ENCODE data around the gene VTI1A.

The VTI1A gene

GRCh38 chr10:112466802-112467201 lies 19.8 kb downstream of the VTI1A start:
- no peak overlapping the region for H2AFZ ChIP-seq (ENCODE audit: low read length)
- H3K27ac ChIP-seq (ENCODE audit: low read length): no peak overlapping the region
- no peaks in the 10 kb centered on the region for H3K36me3 ChIP-seq (replicated peaks; ENCODE audit: insufficient read depth, low read length)
- TF ChIP-seq CTCF (IDR thresholded peaks at IDR 0.05; ENCODE audit: low read length) (no peak), EZH2phosphoT487 (IDR thresholded peaks at IDR 0.05; ENCODE audit: low read length) (no peak), EZH2 (optimal IDR thresholded peaks at IDR 0.05; ENCODE audit: low read depth, low read length) (no peak)
- H3K9me3 ChIP-seq (replicated peaks; ENCODE audit: insufficient read depth, low read length): no peaks in the 10 kb centered on the region
- no peaks in the 10 kb centered on the region; the same call in 1 of the 2 replicates for H3K79me2 ChIP-seq (ENCODE audit: low read length)
- peaks cover 11% of the 10 kb centered on the region for H4K20me1 ChIP-seq (ENCODE audit: insufficient read depth, low read length)
- H3K4me2 ChIP-seq (ENCODE audit: low read depth, low read length): no peak overlapping the region
- DNase-seq: no peak
- H3K27me3 ChIP-seq (replicated peaks; ENCODE audit: insufficient read depth, low read length): no peaks in the 10 kb centered on the region
- H3K9me2 ChIP-seq (replicated peaks; ENCODE audit: insufficient read depth, low read length): no peaks in the 10 kb centered on the region
- H3K4me3 ChIP-seq (ENCODE audit: low read length): no peak overlapping the region
- H3K4me1 ChIP-seq (ENCODE audit: low read length): peaks cover 9% of the 10 kb centered on the region; the same call in 1 of the 2 replicates
- peaks cover 5% of the 10 kb centered on the region for H3F3A ChIP-seq (ENCODE audit: insufficient read depth, low read length)
- no peak overlapping the region for H3K9ac ChIP-seq (ENCODE audit: low read length)

- no peaks in the 10 kb centered on the region for H3K36me3 ChIP-seq (replicated peaks; ENCODE audit: insufficient read depth, low read length)
- no peak overlapping the region for H3K27ac ChIP-seq (ENCODE audit: low read length)
- no peak overlapping the region for H3K4me2 ChIP-seq (ENCODE audit: low read depth, low read length)
- no peak overlapping the region for H2AFZ ChIP-seq (ENCODE audit: low read length)
- peaks cover 5% of the 10 kb centered on the region for H3F3A ChIP-seq (ENCODE audit: insufficient read depth, low read length)
- H3K79me2 ChIP-seq (ENCODE audit: low read length): peaks cover 7% of the 10 kb centered on the region; the same call in 1 of the 2 replicates
- no peak for DNase-seq
- no peaks in the 10 kb centered on the region for H3K9me3 ChIP-seq (replicated peaks; ENCODE audit: insufficient read depth, low read length)
- no peaks in the 10 kb centered on the region for H3K27me3 ChIP-seq (replicated peaks; ENCODE audit: insufficient read depth, low read length)
- TF ChIP-seq EZH2 (optimal IDR thresholded peaks at IDR 0.05; ENCODE audit: low read depth, low read length): no peak
- no peak for TF ChIP-seq CTCF (IDR thresholded peaks at IDR 0.05; ENCODE audit: low read length)
- TF ChIP-seq EZH2phosphoT487 (IDR thresholded peaks at IDR 0.05; ENCODE audit: low read length): no peak
- no peak overlapping the region for H3K9ac ChIP-seq (ENCODE audit: low read length)
- no peak overlapping the region for H3K4me3 ChIP-seq (ENCODE audit: low read length)
- H3K4me1 ChIP-seq (ENCODE audit: low read length): peaks cover 9% of the 10 kb centered on the region; the same call in 1 of the 2 replicates
- H4K20me1 ChIP-seq (ENCODE audit: insufficient read depth, low read length): peaks cover 17% of the 10 kb centered on the region
- no peaks in the 10 kb centered on the region for H3K9me2 ChIP-seq (replicated peaks; ENCODE audit: insufficient read depth, low read length)
These were observed 20.6 kb downstream of the VTI1A start for GRCh38 chr10:112467541-112468075.

- Histone ChIP-seq H4K20me1 (ENCODE audit: insufficient read depth, low read length) (peaks cover 6% of the 10 kb centered on the region), H3K9me3 (replicated peaks; ENCODE audit: insufficient read depth, low read length) (no peaks in the 10 kb centered on the region), H3K36me3 (replicated peaks; ENCODE audit: insufficient read depth, low read length) (no peaks in the 10 kb centered on the region), H3K79me2 (ENCODE audit: low read length) (0 out of 2 replicates have a peak, but pooled peaks cover 8% of the 10 kb centered on the region), H3F3A (ENCODE audit: insufficient read depth, low read length) (no peaks in the 10 kb centered on the region), H3K4me1 (ENCODE audit: low read length) (no peaks in the 10 kb centered on the region), H2AFZ (ENCODE audit: low read length) (no peak overlapping the region), H3K4me2 (ENCODE audit: low read depth, low read length) (no peak overlapping the region), H3K27me3 (replicated peaks; ENCODE audit: insufficient read depth, low read length) (no peaks in the 10 kb centered on the region), H3K9ac (ENCODE audit: low read length) (no peak overlapping the region), H3K9me2 (replicated peaks; ENCODE audit: insufficient read depth, low read length) (no peaks in the 10 kb centered on the region), H3K4me3 (ENCODE audit: low read length) (no peak overlapping the region), H3K27ac (ENCODE audit: low read length) (no peak overlapping the region)
- DNase-seq: peak; percentile 45
- TF ChIP-seq CTCF (IDR thresholded peaks at IDR 0.05; ENCODE audit: low read length) (peak; percentile 68), EZH2phosphoT487 (IDR thresholded peaks at IDR 0.05; ENCODE audit: low read length) (no peak)
These were observed 25.0 kb downstream of the VTI1A start for GRCh38 chr10:112471878-112472487.
